HepG2 (cell line): ENCODE measurements around the gene ORC6. TPM values are rescaled to one million over a fixed set of nuclear protein-coding genes. Genes with fewer than 3 reads are reported as not detected.

Experiments
- ATAC-seq: fragments of 200-7000 bp; cut with Tn5 transposase; 3 replicates; pipeline ENCODE4 v1.9.1; 2020; ENCODE audit warnings: mild to moderate bottlenecking, moderate library complexity
- BruUV-seq: library from RNA; stranded (reverse); fragments of 400-500 nt; replicated peaks from 2 replicates; lab custom pipeline; 2021; lab: Mats Ljungman, UMichigan
- CTCF ChIA-PET: fragments of 300-600 bp; formaldehyde crosslinking; extraction: SDS; loops from one replicate; lab custom pipeline; 2021; ENCODE audit warnings: low total read pairs, inconsistent platforms, low intra/inter-chr PET ratio; lab: Yijun Ruan, JAX
- POLR2A ChIA-PET: fragments of 350-600 bp; sonication (Branson Sonifier 250); formaldehyde crosslinking; loops from one replicate; lab custom pipeline; 2020; ENCODE audit warnings: antibody characterized with exemption, inconsistent platforms; lab: Yijun Ruan, JAX
- DNase-seq: peaks from one replicate; pipeline ENCODE4 v3.0.0-alpha.2; 2015; ENCODE audit warnings: low spot score
- FAIRE-seq: peaks from 3 replicates; lab custom pipeline; 2011; peaks lifted over from hg19 to GRCh38; lab: Jason Lieb, UNC
- H2AFZ ChIP-seq: one replicate; pipeline ENCODE4 v1.6.1; 2011; ENCODE audit warnings: low read length, inconsistent platforms
- H3K27ac ChIP-seq: fragments of 300-600 bp; 3 replicates; pipeline ENCODE4 v1.8.0; 2011; ENCODE audit warnings: mixed run types, mild to moderate bottlenecking, mixed read lengths, low read length, inconsistent platforms; ENCODE audit not compliant: insufficient read depth; ENCODE audit errors: extremely low read length
- H3K27me3 ChIP-seq, 2 experiments: fragments of 200-600 bp in 1 of 2; 2 replicates in 1 of 2; 3 replicates in 1 of 2; pipeline versions ENCODE4 v1.6.0 to v1.8.0; 2011; ENCODE audit warnings: low read length in 2 of 2, mild to moderate bottlenecking in 2 of 2, moderate library complexity in 2 of 2, inconsistent platforms in 1 of 2; ENCODE audit not compliant: insufficient read depth in 2 of 2, control insufficient read depth in 1 of 2
- H3K36me3 ChIP-seq, 2 experiments: fragments of 200-600 bp in 1 of 2; replicated peaks in 1 of 2; 2 replicates in 1 of 2; 3 replicates in 1 of 2; pipeline versions ENCODE4 v1.5.1 to v1.8.0; 2011; ENCODE audit warnings: low read length in 2 of 2, inconsistent platforms in 1 of 2; ENCODE audit not compliant: insufficient read depth in 2 of 2, control insufficient read depth in 1 of 2
- H3K4me1 ChIP-seq: 2 replicates; pipeline ENCODE4 v1.5.1; 2012; ENCODE audit warnings: low read length, inconsistent platforms; ENCODE audit not compliant: insufficient read depth
- H3K4me2 ChIP-seq: 2 replicates; pipeline ENCODE4 v1.6.0; 2011; ENCODE audit warnings: low read depth, low read length, inconsistent platforms
- H3K4me3 ChIP-seq, 3 experiments: fragments of 200-600 bp in 1 of 3; sonication (generic), shearing (Covaris generic) in 1 of 3; replicated peaks in 1 of 3; 2 replicates each; pipeline ENCODE4 v1.5.1; 2011 to 2016; ENCODE audit warnings: low read length in 3 of 3, inconsistent platforms in 2 of 3, low read depth in 2 of 3, mild to moderate bottlenecking in 2 of 3, control low read depth in 1 of 3, mixed read lengths in 1 of 3; ENCODE audit not compliant: insufficient read depth in 1 of 3
- H3K79me2 ChIP-seq: one replicate; pipeline ENCODE4 v1.6.1; 2011; ENCODE audit warnings: low read length, inconsistent platforms; ENCODE audit not compliant: insufficient read depth
- H3K9ac ChIP-seq: 2 replicates; pipeline ENCODE4 v1.6.0; 2011; ENCODE audit warnings: mild to moderate bottlenecking, low read depth, low read length, inconsistent platforms; ENCODE audit not compliant: insufficient read depth
- H3K9me3 ChIP-seq: 2 replicates; pipeline ENCODE4 v1.5.1; 2012; ENCODE audit warnings: mild to moderate bottlenecking, low read length
- H4K20me1 ChIP-seq: 2 replicates; pipeline ENCODE4 v1.6.0; 2011; ENCODE audit warnings: inconsistent platforms, mild to moderate bottlenecking, low read length, moderate library complexity; ENCODE audit not compliant: insufficient read depth
- ATF7-NPFF ChIP-seq: sonication (generic); formaldehyde crosslinking; IDR thresholded peaks from 2 replicates; pipeline ENCODE4 v1.8.1; 2023; ENCODE audit warnings: mild to moderate bottlenecking, low read depth, missing genetic modification reagents, moderate library complexity
- BORCS8-MEF2B ChIP-seq: sonication (generic); formaldehyde crosslinking; IDR thresholded peaks from 2 replicates; pipeline ENCODE4 v1.8.0; 2022; ENCODE audit warnings: mild to moderate bottlenecking, missing genetic modification reagents
- HDAC1 ChIP-seq: sonication (generic); formaldehyde crosslinking; IDR thresholded peaks from 2 replicates; pipeline ENCODE4 v1.5.1; 2020; ENCODE audit warnings: mild to moderate bottlenecking, missing genetic modification reagents
- HNF1B ChIP-seq: sonication (generic); formaldehyde crosslinking; IDR thresholded peaks from 2 replicates; pipeline ENCODE4 v1.5.1; 2020; ENCODE audit warnings: mild to moderate bottlenecking, moderate library complexity, missing genetic modification reagents
- NFRKB ChIP-seq: fragments of 450-650 bp; IDR thresholded peaks from 2 replicates; pipeline ENCODE4 v1.6.1; 2017
- NFYB ChIP-seq: sonication (generic); formaldehyde crosslinking; IDR thresholded peaks from 2 replicates; pipeline ENCODE4 v1.4.0; 2020; ENCODE audit warnings: missing genetic modification reagents
- NFYC ChIP-seq: IDR thresholded peaks from 2 replicates; pipeline ENCODE4 v1.6.1; 2016; ENCODE audit warnings: missing genetic modification reagents, missing compliant biosample characterization
- POLR2AphosphoS5 ChIP-seq: IDR thresholded peaks from 2 replicates; pipeline ENCODE4 v1.6.1; 2012; ENCODE audit warnings: low read depth, low read length
- SAP130 ChIP-seq: IDR thresholded peaks from 2 replicates; pipeline ENCODE4 v1.6.1; 2016; ENCODE audit warnings: low read depth
- SIX4 ChIP-seq: sonication (generic); formaldehyde crosslinking; IDR thresholded peaks from 2 replicates; pipeline ENCODE4 v1.4.0; 2020; ENCODE audit warnings: missing genetic modification reagents
- THAP9 ChIP-seq: sonication (generic); formaldehyde crosslinking; IDR thresholded peaks from 2 replicates; pipeline ENCODE4; 2020; ENCODE audit warnings: missing genetic modification reagents, mild to moderate bottlenecking, borderline replicate concordance
- YEATS2 ChIP-seq: sonication (generic); formaldehyde crosslinking; IDR thresholded peaks from 2 replicates; pipeline ENCODE4 v1.4.0; 2020; ENCODE audit warnings: missing genetic modification reagents, borderline replicate concordance
- ZNF550 ChIP-seq: sonication (generic); formaldehyde crosslinking; IDR thresholded peaks from 2 replicates; pipeline ENCODE4 v1.4.0; 2020; ENCODE audit warnings: mild to moderate bottlenecking, missing genetic modification reagents, borderline replicate concordance
- ZNF598 ChIP-seq: sonication (generic); formaldehyde crosslinking; IDR thresholded peaks from 2 replicates; pipeline ENCODE4 v1.5.1; 2020; ENCODE audit warnings: mild to moderate bottlenecking, missing genetic modification reagents, borderline replicate concordance
- ZNF607 ChIP-seq: sonication (generic); formaldehyde crosslinking; IDR thresholded peaks from 2 replicates; pipeline ENCODE4 v1.5.1; 2020; ENCODE audit warnings: missing genetic modification reagents, mild to moderate bottlenecking, borderline replicate concordance
- ZNF709 ChIP-seq: sonication (generic); formaldehyde crosslinking; IDR thresholded peaks from 2 replicates; pipeline ENCODE4 v1.5.0; 2020; ENCODE audit warnings: mild to moderate bottlenecking, missing genetic modification reagents
- WGBS: methylation state at CpG from one replicate; pipeline ENCODE4 v1.1.6; 2017; ENCODE audit warnings: low lambda C conversion rate; 5-methylcytosine and 5-hydroxymethylcytosine counted together
- in situ Hi-C: cut with HindIII; loops from 2 replicates; pipeline ENCODE4 v1.10.0; 2017; ENCODE audit warnings: low pct_unique_long_range_greater_than_20kb; ENCODE audit not compliant: extremely low pct_ligation_motif_present
- intact Hi-C: fragments of 100-400 bp; cut with micrococcal nuclease; formaldehyde crosslinking; loops from one replicate; pipeline ENCODE4 v1.10.0; 2022; ENCODE audit not compliant: unreplicated experiment
- polyA plus RNA-seq, 8 experiments: library from polyadenylated mRNA; depleted of rRNA in 3 of 8; stranded (reverse) in 7 of 8; unstranded in 1 of 8; fragments of >200 nt; fragmentation: Illumina TruSeq in 4 of 8; extraction: Trizol in 4 of 8; gene quantifications; 2 replicates each; pipeline versions ENCODE4 v1.2.1 to v1.2.3, GENCODE V29; 2011 to 2016; ENCODE audit warnings: low read depth in 4 of 8, missing spikeins in 1 of 8, mixed read lengths in 1 of 8; ENCODE audit not compliant: insufficient read depth in 1 of 8
- total RNA-seq, 5 experiments: library from RNA; depleted of rRNA; stranded (reverse); fragments of >200 nt; fragmentation: Illumina TruSeq; extraction: Trizol; gene quantifications; 2 replicates each; pipeline ENCODE4 v1.2.3, GENCODE V29; 2016; ENCODE audit warnings: low read depth in 1 of 5

ORC6 gene
- total and polyA plus RNA-seq, 2 of the 13 experiments (the other 11 are each of a cell fraction or from before 2014, with no cell fraction given), result 34.2 to 69.8 TPM

GRCh38 chr16:46743232-46743719, 53.8 kb downstream of the ORC6 start:
- ChIA-PET POLR2A (no interaction called here), CTCF (no interaction called here)
- in situ Hi-C loops, result no loop called here
- intact Hi-C loops, result no loop called here
- FAIRE-seq, result peak; percentile 64
- ATAC-seq, result peak; percentile 31
- no peaks in the 10 kb centered on the region for H3K79me2 ChIP-seq
- peak overlapping the region in 1 of 3 experiments; percentile 43; a peak in 1 of 6 replicates for H3K4me3 ChIP-seq
- H3K27ac ChIP-seq, result no peak overlapping the region
- TF ChIP-seq BORCS8-MEF2B (peak; percentile 56; the same call in 1 of the 2 replicates), SAP130 (0 out of 2 replicates have a peak, but pooled peaks have one; percentile 12), ZNF709 (no peak), HNF1B (CRISPR knock-in tag) (0 out of 2 replicates have a peak, but pooled peaks have one; percentile 16), ZNF598 (no peak), POLR2AphosphoS5 (no peak), ZNF550 (CRISPR knock-in tag) (peak; percentile 37; the same call in 1 of the 2 replicates), NFYC (CRISPR knock-in tag) (peak; percentile 49; the same call in 1 of the 2 replicates), NFRKB (no peak), HDAC1 (CRISPR knock-in tag) (peak; percentile 31; the same call in 1 of the 2 replicates), YEATS2 (CRISPR knock-in tag) (no peak), ATF7-NPFF (CRISPR knock-in tag) (0 out of 2 replicates have a peak, but pooled peaks have one; percentile 25), THAP9 (no peak), NFYB (peak; percentile 41; the same call in 1 of the 2 replicates), ZNF607 (0 out of 2 replicates have a peak, but pooled peaks have one; percentile 29), SIX4 (no peak)
- H3K9ac ChIP-seq, result no peak overlapping the region
- no peak overlapping the region for H2AFZ ChIP-seq
- H4K20me1 ChIP-seq, result no peaks in the 10 kb centered on the region
- H3K36me3 ChIP-seq, result no peaks in the 10 kb centered on the region
- BruUV-seq, result no TSS peak
- peak; percentile 33 for DNase-seq
- peak overlapping the region; percentile 58 for H3K4me2 ChIP-seq
- peaks cover 0 to 13% of the 10 kb centered on the region in 2 experiments; a peak in 2 of 5 replicates for H3K27me3 ChIP-seq
- WGBS, result 12% methylated on average over 10 of the region's 10 CpGs
- H3K9me3 ChIP-seq, result no peaks in the 10 kb centered on the region
- peaks cover 35% of the 10 kb centered on the region for H3K4me1 ChIP-seq
